Measurements from ENCODE around the gene CAPN3.

Gene CAPN3

DNA sequence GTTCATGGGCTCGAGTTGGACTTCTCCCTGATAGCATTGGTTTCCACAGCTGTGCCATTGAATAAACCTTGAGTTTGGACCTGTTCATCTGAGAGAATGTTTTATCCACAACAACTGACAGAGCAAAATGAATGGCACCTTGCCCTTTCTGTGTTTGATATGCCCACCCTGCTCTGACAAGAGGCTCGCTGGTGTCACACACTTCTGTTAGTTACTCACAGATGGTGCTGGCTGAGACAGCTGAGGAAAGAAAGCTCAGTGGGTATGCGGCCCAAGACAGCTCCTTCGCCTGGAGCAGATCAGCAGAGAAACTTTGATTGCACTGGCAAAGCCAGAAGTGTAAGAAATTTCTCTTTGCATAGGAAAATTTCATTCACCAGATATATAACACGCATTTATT, 2.5 kb upstream of the CAPN3 start:
- no peak for DNase-seq (ENCODE audit: low read depth in 3 of 3)

DNA sequence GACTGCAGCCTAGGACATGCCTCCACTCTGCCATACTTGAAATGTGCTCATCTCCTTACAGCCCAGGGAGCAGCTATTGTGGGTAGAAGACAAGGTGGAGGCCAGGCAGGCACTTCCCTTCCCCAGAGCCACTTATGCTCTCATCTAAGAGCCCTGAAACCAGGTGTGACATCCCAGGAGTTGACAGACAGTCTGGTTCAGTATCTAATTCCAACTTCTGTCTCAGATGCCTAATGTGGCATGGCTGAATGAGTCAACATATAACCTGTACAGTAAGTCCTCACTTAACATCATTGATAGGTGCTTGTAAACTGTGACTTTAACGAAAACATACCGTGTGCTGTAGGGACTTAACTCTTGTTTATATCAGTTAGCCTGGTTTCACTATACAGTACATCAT, 1.2 kb upstream of the CAPN3 start:
- no peak for DNase-seq (ENCODE audit: low read depth in 3 of 3)

DNA sequence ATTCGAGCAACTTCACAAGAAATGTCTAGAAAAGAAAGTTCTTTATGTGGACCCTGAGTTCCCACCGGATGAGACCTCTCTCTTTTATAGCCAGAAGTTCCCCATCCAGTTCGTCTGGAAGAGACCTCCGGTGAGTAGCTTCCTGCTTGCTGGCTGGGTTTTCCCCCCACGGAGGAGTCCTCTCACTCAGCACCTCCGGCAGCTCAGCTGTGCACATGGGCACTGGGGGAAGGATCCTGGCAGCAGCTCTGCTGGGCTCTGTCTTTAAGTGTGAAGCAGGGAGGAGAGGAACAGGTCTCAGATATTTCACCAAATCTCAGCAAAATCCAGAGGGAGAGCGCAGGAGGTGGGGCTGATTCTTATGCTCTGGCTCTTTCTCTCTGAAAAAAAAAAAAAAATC, 684 bp downstream of the CAPN3 start:
- DNase-seq (ENCODE audit: low read depth in 3 of 3), result no peak

DNA sequence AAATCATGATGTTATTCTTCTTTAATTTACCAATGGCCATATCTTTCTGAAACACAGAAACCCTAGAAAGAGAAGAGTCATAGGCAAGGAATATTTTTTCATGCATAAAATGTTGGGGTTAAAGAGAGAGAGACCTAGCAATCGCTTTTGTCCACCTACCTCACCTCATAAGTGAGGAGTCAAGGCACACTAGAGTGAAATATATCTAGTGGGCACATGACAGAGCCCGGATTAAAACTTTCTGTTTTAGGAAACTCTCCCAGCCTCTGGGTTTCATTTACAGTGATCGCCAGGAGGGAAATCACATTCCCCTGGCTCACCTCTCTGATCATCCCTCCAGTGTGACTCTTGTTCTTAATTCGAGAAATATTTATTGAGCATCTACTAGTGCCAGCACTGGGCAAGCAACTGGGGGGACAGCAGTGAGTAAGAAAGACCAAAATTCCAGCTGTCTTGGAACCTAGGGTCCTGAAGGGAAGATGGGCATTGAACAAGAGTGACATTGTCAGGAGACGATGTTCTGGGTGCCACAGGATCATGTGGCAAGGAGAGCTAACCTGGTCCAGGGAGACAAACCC, 1.3 kb downstream of the CAPN3 start:
- no peak for DNase-seq (ENCODE audit: low read depth in 3 of 3)

- DNase-seq (ENCODE audit: low read depth in 3 of 3), result no peak
These were observed 4.2 kb downstream of the CAPN3 start for GRCh38 chr15:42363487-42363886.

DNA sequence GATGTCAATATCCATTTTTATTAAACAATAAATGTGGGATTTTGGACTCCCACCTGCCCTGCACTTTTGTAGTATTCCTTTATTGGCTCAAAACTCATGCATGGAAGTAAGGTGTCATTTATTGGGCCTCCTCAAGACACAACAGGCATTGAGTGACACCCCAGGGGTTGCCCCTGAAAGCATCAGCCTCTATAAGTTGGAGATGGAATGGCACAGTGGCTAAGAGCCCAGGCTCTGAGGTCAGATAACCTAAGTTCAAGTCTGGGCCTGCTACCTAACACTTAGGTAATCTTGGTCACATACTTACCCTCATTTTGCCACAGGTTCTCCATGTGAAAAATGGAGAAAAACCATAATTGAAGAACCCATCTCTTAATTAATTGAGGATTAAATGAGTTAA, 4.6 kb downstream of the CAPN3 start:
- DNase-seq (ENCODE audit: low read depth in 3 of 3), result no peak

- DNase-seq (ENCODE audit: low read depth in 3 of 3), result no peak
These were observed 5.2 kb downstream of the CAPN3 start for GRCh38 chr15:42364529-42364928.

DNA sequence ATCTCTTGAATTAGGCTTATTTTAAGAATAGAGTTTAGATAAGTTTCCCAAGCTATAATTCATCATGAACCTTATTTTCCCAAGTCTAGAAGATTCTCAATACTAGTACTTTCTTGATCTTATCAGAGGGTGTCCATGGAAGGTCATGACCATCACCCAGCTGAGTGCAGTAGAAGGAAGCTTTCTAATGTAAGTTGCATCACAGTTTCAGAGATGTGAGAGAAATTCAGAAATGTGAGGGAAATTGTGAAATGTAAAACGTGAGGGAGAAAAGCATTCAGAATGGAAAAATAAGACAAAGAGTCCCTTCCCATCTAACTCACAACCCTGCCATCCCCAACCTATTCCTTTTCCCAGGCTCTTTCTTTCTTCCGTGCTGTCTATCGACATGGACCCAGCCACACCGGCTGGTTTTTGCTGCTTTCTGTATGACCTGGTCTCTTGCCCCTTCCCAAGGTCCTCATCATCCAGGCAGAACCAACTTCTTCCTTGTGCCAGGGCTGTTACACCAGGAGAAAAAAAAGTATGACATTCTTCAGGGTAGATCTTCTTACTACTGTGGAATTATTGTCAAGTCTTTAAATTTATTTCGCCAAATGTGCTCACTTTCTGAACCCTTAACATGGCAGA, 6.7 kb downstream of the CAPN3 start:
- no peak for DNase-seq (ENCODE audit: low read depth in 3 of 3)

DNA sequence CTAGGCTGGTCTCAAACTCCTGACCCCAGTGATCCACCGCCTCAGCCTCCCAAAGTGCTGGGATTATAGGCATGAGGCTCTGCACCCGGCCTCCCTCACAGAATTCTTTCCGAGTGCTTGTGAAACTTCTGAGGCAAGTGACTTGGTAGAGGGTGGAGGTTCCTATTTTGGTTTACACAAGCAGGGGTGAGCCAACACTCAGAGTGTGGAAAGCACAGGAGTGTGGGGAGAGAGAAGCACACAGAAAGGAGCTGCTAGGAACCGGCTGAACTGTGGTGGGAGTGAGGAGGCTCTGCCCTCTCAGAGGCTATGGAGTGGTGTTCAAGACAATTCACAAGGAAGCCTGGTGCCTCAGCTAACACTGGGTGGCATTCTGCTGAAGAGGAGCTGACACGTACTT, 7.7 kb downstream of the CAPN3 start:
- DNase-seq (ENCODE audit: low read depth in 3 of 3), result no peak

DNA sequence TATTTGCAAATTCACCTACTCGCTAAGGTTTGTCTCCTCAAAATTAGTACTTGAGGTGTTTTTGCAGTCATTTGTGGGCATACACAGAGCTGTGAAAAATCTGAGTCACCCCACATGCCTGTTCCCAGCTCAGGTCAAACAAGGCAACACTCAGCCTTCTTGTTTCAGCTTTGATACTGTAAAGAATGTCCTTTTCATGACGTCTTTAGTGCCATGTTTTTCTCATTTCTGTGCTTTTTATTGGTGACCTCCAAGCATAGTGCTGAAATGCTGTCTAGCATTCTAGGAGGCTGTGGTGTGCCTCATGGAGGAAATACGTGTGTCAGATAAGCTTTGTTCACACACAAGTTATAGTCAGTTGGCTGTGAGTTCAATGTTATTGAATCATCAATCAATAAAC, 8.8 kb downstream of the CAPN3 start:
- DNase-seq (ENCODE audit: low read depth in 3 of 3), result no peak

DNA sequence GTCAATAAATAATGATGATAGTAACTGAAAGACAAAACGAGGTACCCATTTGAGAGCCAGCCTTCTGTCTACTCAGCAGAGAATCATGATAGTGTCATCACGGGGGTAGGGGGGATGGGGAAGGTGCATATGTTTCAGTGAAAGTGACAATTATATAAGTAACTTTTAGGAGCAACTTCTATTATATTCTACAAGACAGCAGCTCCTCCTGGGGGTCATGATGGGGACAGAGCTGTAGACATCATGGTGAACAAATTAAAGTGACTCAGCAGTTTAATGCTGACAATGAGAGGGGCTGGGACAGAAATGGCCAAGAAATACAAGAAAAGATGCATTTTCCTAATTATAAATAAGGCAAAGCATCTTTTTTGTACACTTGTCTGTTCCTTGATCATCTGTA, 11.8 kb downstream of the CAPN3 start:
- no peak for DNase-seq (ENCODE audit: low read depth in 3 of 3)

DNA sequence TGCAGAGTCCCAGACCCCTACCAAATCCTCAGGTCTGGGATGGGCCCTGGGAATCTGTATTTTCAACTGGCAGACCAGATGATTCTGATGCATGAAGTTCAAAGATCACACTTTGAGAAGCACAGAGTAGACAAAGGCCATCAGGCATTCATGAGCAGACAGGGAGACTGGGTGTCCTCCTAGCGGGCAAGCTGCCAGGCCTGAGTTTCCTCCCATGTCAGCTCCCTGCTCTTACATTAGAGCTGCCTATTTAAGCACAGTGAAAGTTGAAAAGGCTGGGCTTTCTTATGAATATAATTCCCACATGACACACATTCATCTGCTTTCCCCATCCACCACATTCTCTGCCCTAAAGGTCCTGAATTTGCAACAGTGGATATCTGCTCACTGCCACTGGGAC, 14.0 kb downstream of the CAPN3 start:
- no peak for DNase-seq (ENCODE audit: low read depth in 3 of 3)

GRCh38 chr15:42373936-42374335, 14.6 kb downstream of the CAPN3 start:
- DNase-seq (ENCODE audit: low read depth in 3 of 3), result no peak

DNA sequence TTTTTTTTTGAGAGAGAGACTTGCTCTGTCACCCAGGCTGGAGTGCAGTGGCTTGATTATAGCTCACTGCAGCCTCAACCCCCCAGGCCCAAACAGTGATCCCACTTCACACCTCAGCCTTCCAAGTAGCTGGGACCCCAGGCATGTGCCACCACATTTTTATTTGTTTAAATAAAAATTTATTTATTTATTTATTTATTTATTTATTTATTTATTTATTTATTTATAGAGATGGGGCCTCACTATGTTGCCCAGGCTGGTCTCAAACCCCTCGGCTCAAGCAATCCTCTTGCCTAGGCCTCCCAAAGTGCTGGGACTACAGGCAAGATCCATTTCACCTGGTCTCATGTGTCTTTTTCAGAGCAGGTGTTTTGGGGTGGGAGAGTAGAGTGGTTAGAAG, 15.5 kb downstream of the CAPN3 start:
- no peak for DNase-seq (ENCODE audit: low read depth in 3 of 3)

GRCh38 chr15:42375252-42375651, 16.0 kb downstream of the CAPN3 start:
- no peak for DNase-seq (ENCODE audit: low read depth in 3 of 3)

DNA sequence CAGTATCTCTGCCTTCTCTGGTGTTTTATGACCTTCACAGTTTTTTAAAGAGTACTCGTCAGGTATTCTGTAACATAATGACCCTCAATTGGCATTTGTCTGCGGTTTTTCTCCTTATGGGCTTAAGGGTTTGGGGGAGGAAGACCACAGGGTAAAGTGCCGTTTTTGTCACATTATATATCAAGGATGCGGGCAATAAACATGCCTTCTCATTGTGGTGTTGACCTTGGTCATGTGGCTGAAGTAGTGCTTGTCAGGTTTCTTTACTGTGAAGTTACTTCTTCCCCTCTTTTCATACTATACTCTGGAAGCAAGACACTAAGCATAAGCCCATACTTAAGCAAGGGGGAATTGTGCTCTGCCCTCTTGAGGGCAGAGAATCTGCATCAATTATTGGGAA, 16.6 kb downstream of the CAPN3 start:
- DNase-seq (ENCODE audit: low read depth in 3 of 3), result no peak

GRCh38 chr15:42378011-42378410, 18.7 kb downstream of the CAPN3 start:
- DNase-seq (ENCODE audit: low read depth in 3 of 3), result no peak

- DNase-seq (ENCODE audit: low read depth in 3 of 3), result no peak
These were observed 25.3 kb downstream of the CAPN3 start for GRCh38 chr15:42384597-42384996.

- peak in 1 of 3 donors; percentile 17 for DNase-seq (ENCODE audit: low read depth in 3 of 3)
These were observed 26.1 kb downstream of the CAPN3 start for GRCh38 chr15:42385206-42385979.

GRCh38 chr15:42385980-42386700, 26.8 kb downstream of the CAPN3 start:
- no peak for DNase-seq (ENCODE audit: low read depth in 3 of 3)

DNA sequence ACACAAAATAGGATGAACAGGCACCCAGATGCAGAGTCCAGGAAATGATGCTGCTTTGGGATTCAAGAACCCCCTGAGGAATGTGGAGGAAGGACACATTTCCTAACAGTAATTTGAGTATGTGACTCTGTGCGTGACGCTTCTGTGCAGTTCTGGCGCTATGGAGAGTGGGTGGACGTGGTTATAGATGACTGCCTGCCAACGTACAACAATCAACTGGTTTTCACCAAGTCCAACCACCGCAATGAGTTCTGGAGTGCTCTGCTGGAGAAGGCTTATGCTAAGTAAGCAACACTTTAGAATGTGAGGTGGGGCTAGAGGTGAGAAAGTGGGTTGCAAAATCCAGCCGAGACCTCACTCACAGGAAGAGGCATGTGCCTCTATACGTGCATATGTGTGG, 28.3 kb downstream of the CAPN3 start:
- no peak for DNase-seq (ENCODE audit: low read depth in 3 of 3)

- DNase-seq (ENCODE audit: low read depth in 3 of 3), result no peak
These were observed 33.2 kb downstream of the CAPN3 start for GRCh38 chr15:42392309-42393024.
